Measurements from ENCODE around the gene PARN.
A peak's percentile ranks its signal among the peaks of the same experiment; 100 is the strongest.
"Not testable (repeated sequence)": the region's sequence is repeated elsewhere in the genome, so short reads cannot be mapped to it uniquely, and the experiment has no call there.

PARN gene

GRCh38 chr16:14553447-14553846, 76.6 kb downstream of the PARN start:
- no peak overlapping the region for H3K9ac ChIP-seq (ENCODE audit: low read length)
- no peak overlapping the region for H2AK5ac ChIP-seq (ENCODE audit: low read length)
- no peak overlapping the region for H3K4me2 ChIP-seq (ENCODE audit: low read length)
- H3K79me1 ChIP-seq (ENCODE audit: low read length) = no peaks in the 10 kb centered on the region
- H3K79me2 ChIP-seq (ENCODE audit: control insufficient read depth, insufficient read depth, low read length) = no peaks in the 10 kb centered on the region
- DNase-seq = no peak
- no peak overlapping the region for H2BK5ac ChIP-seq (ENCODE audit: low read length)
- no peaks in the 10 kb centered on the region for H3K4me1 ChIP-seq (ENCODE audit: control insufficient read depth, low read depth, low read length)
- no CpG with 5 or more reads among the region's 4 CpGs for WGBS (ENCODE audit: extremely low coverage, insufficient coverage, low lambda C conversion rate)
- H3K4me3 ChIP-seq (ENCODE audit: low read length) = no peak overlapping the region
- no peaks in the 10 kb centered on the region for H3K27me3 ChIP-seq (ENCODE audit: insufficient read depth, low read length, poor library complexity)
- H3K4ac ChIP-seq (ENCODE audit: low read depth, low read length) = no peak overlapping the region
- H3K56ac ChIP-seq (ENCODE audit: low read length) = no peak overlapping the region
- no peaks in the 10 kb centered on the region for H3K36me3 ChIP-seq (ENCODE audit: control insufficient read depth, insufficient read depth, low read length)
- no peak overlapping the region for H3K18ac ChIP-seq (ENCODE audit: low read length)
- no peak overlapping the region for H4K5ac ChIP-seq (ENCODE audit: low read length)
- H2BK15ac ChIP-seq (replicated peaks; ENCODE audit: low read depth) = no peak overlapping the region
- H4K8ac ChIP-seq (ENCODE audit: low read depth, low read length) = no peak overlapping the region
- H3K23ac ChIP-seq (ENCODE audit: low read length) = no peak overlapping the region
- H3K27ac ChIP-seq (ENCODE audit: low read depth, low read length) = no peak overlapping the region
- H2BK120ac ChIP-seq (ENCODE audit: low read depth, low read length) = no peak overlapping the region

- H2AK5ac ChIP-seq (ENCODE audit: low read length) = no peak overlapping the region
- H3K36me3 ChIP-seq (ENCODE audit: control insufficient read depth, insufficient read depth, low read length) = no peaks in the 10 kb centered on the region
- H3K18ac ChIP-seq (ENCODE audit: low read length) = no peak overlapping the region
- H3K27me3 ChIP-seq (ENCODE audit: insufficient read depth, low read length, poor library complexity) = no peaks in the 10 kb centered on the region
- H2BK120ac ChIP-seq (ENCODE audit: low read depth, low read length) = no peak overlapping the region
- H3K56ac ChIP-seq (ENCODE audit: low read length) = no peak overlapping the region
- no peak overlapping the region for H3K4ac ChIP-seq (ENCODE audit: low read depth, low read length)
- no peak overlapping the region for H3K9ac ChIP-seq (ENCODE audit: low read length)
- no peak overlapping the region for H4K5ac ChIP-seq (ENCODE audit: low read length)
- H2BK15ac ChIP-seq (replicated peaks; ENCODE audit: low read depth) = no peak overlapping the region
- no peaks in the 10 kb centered on the region for H3K4me1 ChIP-seq (ENCODE audit: control insufficient read depth, low read depth, low read length)
- DNase-seq = no peak
- H3K4me3 ChIP-seq (ENCODE audit: low read length) = no peak overlapping the region
- H3K79me2 ChIP-seq (ENCODE audit: control insufficient read depth, insufficient read depth, low read length) = no peaks in the 10 kb centered on the region
- no peak overlapping the region for H3K4me2 ChIP-seq (ENCODE audit: low read length)
- no peak overlapping the region for H4K8ac ChIP-seq (ENCODE audit: low read depth, low read length)
- H3K79me1 ChIP-seq (ENCODE audit: low read length) = no peaks in the 10 kb centered on the region
- no peak overlapping the region for H3K27ac ChIP-seq (ENCODE audit: low read depth, low read length)
- no peak overlapping the region for H2BK5ac ChIP-seq (ENCODE audit: low read length)
- peak overlapping the region; percentile 17 for H3K23ac ChIP-seq (ENCODE audit: low read length)
- no CpG with 5 or more reads among the region's 5 CpGs for WGBS (ENCODE audit: extremely low coverage, insufficient coverage, low lambda C conversion rate)
These were observed 80.3 kb downstream of the PARN start for GRCh38 chr16:14549789-14550153.

GRCh38 chr16:14548933-14549788, 80.9 kb downstream of the PARN start:
- DNase-seq = peak; percentile 22
- Histone ChIP-seq H3K9ac (ENCODE audit: low read length) (no peak overlapping the region), H2BK15ac (replicated peaks; ENCODE audit: low read depth) (no peak overlapping the region), H3K36me3 (ENCODE audit: control insufficient read depth, insufficient read depth, low read length) (no peaks in the 10 kb centered on the region), H3K27ac (ENCODE audit: low read depth, low read length) (no peak overlapping the region), H2AK5ac (ENCODE audit: low read length) (no peak overlapping the region), H3K79me2 (ENCODE audit: control insufficient read depth, insufficient read depth, low read length) (no peaks in the 10 kb centered on the region), H3K4ac (ENCODE audit: low read depth, low read length) (no peak overlapping the region), H3K4me3 (ENCODE audit: low read length) (no peak overlapping the region), H3K4me1 (ENCODE audit: control insufficient read depth, low read depth, low read length) (no peaks in the 10 kb centered on the region), H2BK5ac (ENCODE audit: low read length) (no peak overlapping the region), H3K56ac (ENCODE audit: low read length) (no peak overlapping the region), H3K79me1 (ENCODE audit: low read length) (no peaks in the 10 kb centered on the region), H4K8ac (ENCODE audit: low read depth, low read length) (no peak overlapping the region), H3K4me2 (ENCODE audit: low read length) (no peak overlapping the region), H3K18ac (ENCODE audit: low read length) (no peak overlapping the region), H3K27me3 (ENCODE audit: insufficient read depth, low read length, poor library complexity) (no peaks in the 10 kb centered on the region), H4K5ac (ENCODE audit: low read length) (no peak overlapping the region), H2BK120ac (ENCODE audit: low read depth, low read length) (no peak overlapping the region), H3K23ac (ENCODE audit: low read length) (no peak overlapping the region)
- no CpG with 5 or more reads among the region's 3 CpGs for WGBS (ENCODE audit: extremely low coverage, insufficient coverage, low lambda C conversion rate)

- no peak overlapping the region for H3K4me2 ChIP-seq (ENCODE audit: low read length)
- H3K23ac ChIP-seq (ENCODE audit: low read length) = no peak overlapping the region
- no peaks in the 10 kb centered on the region for H3K79me2 ChIP-seq (ENCODE audit: control insufficient read depth, insufficient read depth, low read length)
- no peaks in the 10 kb centered on the region for H3K36me3 ChIP-seq (ENCODE audit: control insufficient read depth, insufficient read depth, low read length)
- H3K9ac ChIP-seq (ENCODE audit: low read length) = no peak overlapping the region
- H3K4ac ChIP-seq (ENCODE audit: low read depth, low read length) = no peak overlapping the region
- no peaks in the 10 kb centered on the region for H3K4me1 ChIP-seq (ENCODE audit: control insufficient read depth, low read depth, low read length)
- no peak overlapping the region for H3K18ac ChIP-seq (ENCODE audit: low read length)
- no peaks in the 10 kb centered on the region for H3K27me3 ChIP-seq (ENCODE audit: insufficient read depth, low read length, poor library complexity)
- no peak overlapping the region for H3K56ac ChIP-seq (ENCODE audit: low read length)
- H3K27ac ChIP-seq (ENCODE audit: low read depth, low read length) = no peak overlapping the region
- no peak for DNase-seq
- H2BK5ac ChIP-seq (ENCODE audit: low read length) = no peak overlapping the region
- WGBS (ENCODE audit: extremely low coverage, insufficient coverage, low lambda C conversion rate) = no CpG with 5 or more reads among the region's 7 CpGs
- H2AK5ac ChIP-seq (ENCODE audit: low read length) = no peak overlapping the region
- no peak overlapping the region for H4K5ac ChIP-seq (ENCODE audit: low read length)
- no peak overlapping the region for H2BK15ac ChIP-seq (replicated peaks; ENCODE audit: low read depth)
- H3K4me3 ChIP-seq (ENCODE audit: low read length) = no peak overlapping the region
- no peaks in the 10 kb centered on the region for H3K79me1 ChIP-seq (ENCODE audit: low read length)
- H2BK120ac ChIP-seq (ENCODE audit: low read depth, low read length) = no peak overlapping the region
- H4K8ac ChIP-seq (ENCODE audit: low read depth, low read length) = no peak overlapping the region
These were observed 84.6 kb downstream of the PARN start for GRCh38 chr16:14545346-14545884.

- H2BK15ac ChIP-seq (replicated peaks; ENCODE audit: low read depth); H3K4me3 ChIP-seq (ENCODE audit: low read length); H3K4ac ChIP-seq (ENCODE audit: low read depth, low read length); H2BK120ac ChIP-seq (ENCODE audit: low read depth, low read length); H2BK5ac ChIP-seq (ENCODE audit: low read length); H3K9ac ChIP-seq (ENCODE audit: low read length); H3K27ac ChIP-seq (ENCODE audit: low read depth, low read length); H3K4me1 ChIP-seq (ENCODE audit: control insufficient read depth, low read depth, low read length); DNase-seq; H3K56ac ChIP-seq (ENCODE audit: low read length); H3K4me2 ChIP-seq (ENCODE audit: low read length); H2AK5ac ChIP-seq (ENCODE audit: low read length); H3K27me3 ChIP-seq (ENCODE audit: insufficient read depth, low read length, poor library complexity); H4K8ac ChIP-seq (ENCODE audit: low read depth, low read length); H3K36me3 ChIP-seq (ENCODE audit: control insufficient read depth, insufficient read depth, low read length); H3K79me1 ChIP-seq (ENCODE audit: low read length); H3K79me2 ChIP-seq (ENCODE audit: control insufficient read depth, insufficient read depth, low read length); H4K5ac ChIP-seq (ENCODE audit: low read length); H3K23ac ChIP-seq (ENCODE audit: low read length); H3K18ac ChIP-seq (ENCODE audit: low read length): not testable (repeated sequence)
- WGBS (ENCODE audit: extremely low coverage, insufficient coverage, low lambda C conversion rate) = no CpG with 5 or more reads among the region's 4 CpGs
These were observed 85.2 kb downstream of the PARN start for GRCh38 chr16:14544846-14545245.

Data from mesendoderm (in vitro differentiated cells).